Small intestine (tissue), 7 donors: Measurements from ENCODE around the gene ANKRD65. TPM values are rescaled to one million over a fixed set of nuclear protein-coding genes. Genes with fewer than 3 reads are reported as not detected.
A peak's percentile ranks its signal among the peaks of the same experiment; 100 is the strongest.

ENCODE experiments used
- DNase-seq, 2 donors: peaks; one replicate each; pipeline versions ENCODE4 v3.0.0 to v3.0.0-alpha.2; 2013
- FAIRE-seq: peaks from 2 replicates; lab custom pipeline; 2012; peaks lifted over from hg19 to GRCh38; lab: Jason Lieb, UNC
- H3K27ac ChIP-seq, 3 donors: one replicate each; pipeline ENCODE4 v1.5.1; 2013; ENCODE audit warnings: low read length in 2 of 3, mild to moderate bottlenecking in 2 of 3, control low read depth in 1 of 3, inconsistent platforms in 1 of 3, low read depth in 1 of 3, moderate library complexity in 1 of 3
- H3K27me3 ChIP-seq, 3 donors: one replicate each; pipeline ENCODE4 v1.6.1; 2013; ENCODE audit warnings: low read length in 3 of 3, inconsistent platforms in 1 of 3; ENCODE audit not compliant: control insufficient read depth in 3 of 3, insufficient read depth in 3 of 3
- H3K36me3 ChIP-seq, 3 donors: one replicate each; pipeline ENCODE4 v1.6.1; 2013; ENCODE audit warnings: low read length in 3 of 3, inconsistent platforms in 1 of 3, low read depth in 1 of 3, mild to moderate bottlenecking in 1 of 3, moderate library complexity in 1 of 3; ENCODE audit not compliant: control insufficient read depth in 3 of 3, insufficient read depth in 2 of 3
- H3K4me1 ChIP-seq, 3 donors: one replicate each; pipeline ENCODE4 v1.6.1; 2013; ENCODE audit warnings: low read length in 2 of 3, inconsistent platforms in 1 of 3, low read depth in 1 of 3, mild to moderate bottlenecking in 1 of 3, moderate library complexity in 1 of 3; ENCODE audit not compliant: control insufficient read depth in 3 of 3, insufficient read depth in 2 of 3
- H3K4me3 ChIP-seq, 3 donors: one replicate each; pipeline ENCODE4 v1.5.1; 2013; ENCODE audit warnings: low read length in 3 of 3, control low read depth in 1 of 3, inconsistent platforms in 1 of 3, low read depth in 1 of 3, mild to moderate bottlenecking in 1 of 3, moderate library complexity in 1 of 3
- H3K9me3 ChIP-seq, 2 donors: one replicate each; pipeline ENCODE4 v1.6.1; 2013; ENCODE audit warnings: low read depth in 1 of 2, low read length in 1 of 2; ENCODE audit not compliant: control insufficient read depth in 2 of 2, insufficient read depth in 1 of 2
- WGBS, 3 donors: extraction: QIAGEN DNeasy Blood & Tissue Kit; methylation state at CpG; one replicate each; pipeline ENCODE4 v1.1.7; 2013; 5-methylcytosine and 5-hydroxymethylcytosine counted together
- polyA plus RNA-seq, 4 donors: library from polyadenylated mRNA; stranded (reverse) in 3 of 4; unstranded in 1 of 4; fragments of 200-250 nt in 3 of 4; fragments of 120-200 nt in 1 of 4; gene quantifications; one replicate each; pipeline versions ENCODE4 v1.2.1 to v1.2.3, GENCODE V29; 2013
- donor health status: healthy with polysubstance abuse.
- donor health status: control.
- donor health status: control.
- donor health status: Bipolar disorder and iron deficiency.
- donor health status: healthy.

The ANKRD65 gene
- polyA plus RNA-seq, 4 donors, result 1.1 to 1.7 (median 1.5) TPM

- FAIRE-seq, result no peak
- DNase-seq, result no peak
- Histone ChIP-seq H3K4me1 (peaks cover 0 to 62% (median 2%) of the 10 kb centered on the region in 3 donors), H3K4me3 (peak overlapping the region in 1 of 3 donors; percentile 71), H3K9me3 (no peaks in the 10 kb centered on the region), H3K27me3 (no peaks in the 10 kb centered on the region), H3K36me3 (peaks cover 0 to 47% (median 0%) of the 10 kb centered on the region in 3 donors), H3K27ac (peak overlapping the region in 1 of 3 donors; percentile 62)
- WGBS, 3 donors, result 87 to 88% (median 87%) methylated on average over 42 to 45 of the region's 45 CpGs
These were observed 17.7 kb upstream of the ANKRD65 start for GRCh38 chr1:1438531-1439381.

DNA sequence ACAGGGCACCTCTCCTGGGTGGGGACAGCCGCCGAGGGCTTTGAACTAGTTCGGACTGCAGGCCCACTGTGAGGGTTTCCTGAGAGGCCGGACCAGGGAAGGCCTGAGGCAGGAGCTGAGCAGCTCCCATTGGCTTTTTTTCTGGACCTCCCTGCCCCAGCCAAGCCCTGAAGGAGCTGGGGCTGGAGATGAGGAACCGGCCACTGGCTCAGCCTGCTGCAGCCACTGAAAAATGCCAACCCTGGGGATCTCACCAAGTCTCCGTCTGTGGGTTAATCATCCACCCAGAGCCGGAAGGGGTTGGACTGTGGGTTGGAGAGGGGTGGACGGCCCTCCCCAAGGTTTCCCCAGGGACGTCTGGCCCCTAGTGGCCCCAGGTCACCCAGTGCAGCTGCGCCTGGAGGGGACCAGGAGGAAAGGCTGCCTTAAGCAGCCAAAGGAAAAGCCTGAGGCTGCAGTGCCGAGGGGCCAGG lies 16.9 kb upstream of the ANKRD65 start:
- peak; percentile 52 to 93 for DNase-seq
- Histone ChIP-seq H3K27me3 (no peaks in the 10 kb centered on the region), H3K4me3 (peak overlapping the region in 1 of 3 donors; percentile 71), H3K9me3 (no peaks in the 10 kb centered on the region), H3K36me3 (peaks cover 0 to 47% (median 0%) of the 10 kb centered on the region in 3 donors), H3K27ac (peak overlapping the region in 1 of 3 donors; percentile 62), H3K4me1 (peaks cover 0 to 70% (median 2%) of the 10 kb centered on the region in 3 donors)
- no peak for FAIRE-seq
- 20 to 57% (median 25%) methylated on average over 11 of the region's 11 CpGs for WGBS, 3 donors

DNA sequence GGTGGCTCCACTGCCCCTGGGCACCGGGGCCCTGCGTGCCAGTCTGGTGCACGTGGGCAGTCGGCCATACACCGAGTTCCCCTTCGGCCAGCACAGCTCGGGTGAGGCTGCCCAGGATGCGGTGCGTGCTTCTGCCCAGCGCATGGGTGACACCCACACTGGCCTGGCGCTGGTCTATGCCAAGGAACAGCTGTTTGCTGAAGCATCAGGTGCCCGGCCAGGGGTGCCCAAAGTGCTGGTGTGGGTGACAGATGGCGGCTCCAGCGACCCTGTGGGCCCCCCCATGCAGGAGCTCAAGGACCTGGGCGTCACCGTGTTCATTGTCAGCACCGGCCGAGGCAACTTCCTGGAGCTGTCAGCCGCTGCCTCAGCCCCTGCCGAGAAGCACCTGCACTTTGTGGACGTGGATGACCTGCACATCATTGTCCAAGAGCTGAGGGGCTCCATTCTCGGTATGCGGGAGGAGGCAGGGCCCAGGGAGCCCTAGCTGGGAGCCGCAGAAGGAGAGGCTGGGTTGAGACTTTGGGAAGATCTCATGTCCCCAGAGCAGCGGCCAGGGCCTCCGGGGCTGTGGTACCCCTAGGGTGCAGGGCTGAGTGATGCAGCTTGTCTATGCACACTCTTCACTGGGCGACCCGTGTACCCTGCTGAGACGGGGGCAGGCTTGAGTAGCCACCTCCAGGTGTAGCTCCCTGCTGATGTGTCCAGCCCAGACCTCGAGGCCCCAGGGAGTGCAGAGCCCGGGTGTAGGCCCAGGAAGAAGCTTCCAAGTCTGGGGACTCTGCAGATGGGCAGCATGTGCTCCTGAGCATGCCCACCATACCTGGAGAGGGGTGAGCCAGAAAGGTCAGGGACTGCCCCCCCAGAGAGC lies 16.2 kb upstream of the ANKRD65 start:
- H3K27ac ChIP-seq, result peak overlapping the region in 1 of 3 donors; percentile 62
- peaks cover 0 to 44% (median 0%) of the 10 kb centered on the region in 3 donors for H3K36me3 ChIP-seq
- no peaks in the 10 kb centered on the region for H3K27me3 ChIP-seq
- H3K4me1 ChIP-seq, result peaks cover 0 to 77% (median 5%) of the 10 kb centered on the region in 3 donors
- H3K9me3 ChIP-seq, result no peaks in the 10 kb centered on the region
- WGBS, 3 donors, result 83 to 86% (median 84%) methylated on average over 31 of the region's 31 CpGs
- H3K4me3 ChIP-seq, result peak overlapping the region in 1 of 3 donors; percentile 71
- peak in 1 of 2 donors; percentile 5 for DNase-seq
- FAIRE-seq, result no peak

DNA sequence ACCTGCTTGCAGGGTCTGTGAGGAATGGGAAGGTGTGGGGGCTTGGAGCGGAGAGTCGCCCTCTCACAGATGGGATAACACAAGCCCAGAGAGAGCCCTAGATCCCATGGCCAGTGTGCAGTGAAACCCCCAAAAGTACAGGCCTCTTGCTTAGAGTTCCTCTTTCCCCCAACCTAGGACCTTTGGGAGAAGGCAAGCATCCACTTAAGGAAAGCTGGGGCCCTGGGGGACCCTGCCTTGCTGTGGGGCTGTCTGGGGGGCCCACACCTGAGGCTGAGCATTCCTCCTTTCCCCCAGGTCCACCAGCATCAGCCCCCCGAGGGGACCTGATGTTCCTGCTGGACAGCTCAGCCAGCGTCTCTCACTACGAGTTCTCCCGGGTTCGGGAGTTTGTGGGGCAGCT lies 15.6 kb upstream of the ANKRD65 start:
- H3K36me3 ChIP-seq, result peaks cover 0 to 40% (median 0%) of the 10 kb centered on the region in 3 donors
- no peaks in the 10 kb centered on the region for H3K9me3 ChIP-seq
- FAIRE-seq (no peak), DNase-seq (peak in 1 of 2 donors; percentile 20)
- H3K4me3 ChIP-seq, result peak overlapping the region in 1 of 3 donors; percentile 71
- no peaks in the 10 kb centered on the region for H3K27me3 ChIP-seq
- H3K27ac ChIP-seq, result no peak overlapping the region
- peaks cover 0 to 81% (median 6%) of the 10 kb centered on the region in 3 donors for H3K4me1 ChIP-seq
- WGBS, 3 donors, result 83 to 91% (median 89%) methylated on average over 7 of the region's 7 CpGs

GRCh38 chr1:1435911-1436629 lies 15.0 kb upstream of the ANKRD65 start:
- FAIRE-seq (no peak), DNase-seq (peak in 1 of 2 donors; percentile 5)
- peak overlapping the region; percentile 46 to 71 (median 71) for H3K4me3 ChIP-seq
- H3K27me3 ChIP-seq, result no peaks in the 10 kb centered on the region
- no peaks in the 10 kb centered on the region for H3K9me3 ChIP-seq
- H3K4me1 ChIP-seq, result peaks cover 0 to 81% (median 6%) of the 10 kb centered on the region in 3 donors
- H3K27ac ChIP-seq, result peak overlapping the region in 1 of 3 donors; percentile 30
- peaks cover 0 to 34% (median 0%) of the 10 kb centered on the region in 3 donors for H3K36me3 ChIP-seq
- 15 to 19% (median 17%) methylated on average over 34 to 40 of the region's 40 CpGs for WGBS, 3 donors

DNA sequence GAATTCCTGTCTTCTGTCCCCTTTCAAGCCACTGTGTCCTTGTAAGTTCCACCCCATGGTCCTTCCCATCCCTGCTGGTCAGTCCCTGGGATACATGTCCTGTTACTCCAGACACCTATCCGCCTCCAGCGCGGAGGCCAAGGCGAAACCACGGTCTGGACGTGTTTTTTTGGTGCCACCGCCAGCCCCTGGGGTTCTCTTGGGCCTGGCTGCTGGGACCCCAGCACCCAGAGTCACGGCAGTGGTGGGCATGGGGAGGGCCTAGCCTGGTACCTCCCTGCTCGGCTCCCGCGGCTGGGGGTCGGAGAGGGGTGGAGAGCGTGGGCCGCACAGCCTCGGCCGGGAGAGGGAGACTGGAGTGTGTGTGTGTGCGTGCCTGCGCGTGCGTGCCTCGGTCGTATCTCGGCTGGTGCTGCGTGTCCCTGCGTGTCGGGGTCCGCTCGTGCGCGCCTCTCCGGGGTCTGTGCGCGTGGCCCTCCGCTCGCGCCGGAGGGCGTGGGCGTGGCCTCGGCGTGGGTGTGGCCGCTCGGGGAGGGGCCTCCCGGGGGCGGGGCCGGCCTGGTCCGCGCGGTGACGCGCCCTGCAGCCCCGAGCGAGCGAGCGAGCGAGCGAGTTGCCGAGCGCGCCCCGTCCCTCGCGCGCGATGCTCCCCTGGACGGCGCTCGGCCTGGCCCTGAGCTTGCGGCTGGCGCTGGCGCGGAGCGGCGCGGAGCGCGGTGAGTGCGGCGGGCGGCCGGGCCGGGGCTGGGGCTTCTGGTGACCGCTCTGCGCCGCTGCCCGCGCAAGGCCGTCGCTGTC lies 14.2 kb upstream of the ANKRD65 start, which contains the start of gene VWA1:
VWA1 (plus strand) TSS at position 585 of the 798 bp plus-strand sequence; CDS start at position 644, 59 bp downstream.
- FAIRE-seq (no peak), DNase-seq (peak; percentile 44 to 92)
- peak within 1 kb of the TSS; percentile 46 to 71 (median 71) for H3K4me3 ChIP-seq
- no peaks in the 10 kb centered on the region for H3K9me3 ChIP-seq
- peak within 1 kb of the TSS in 2 of 3 donors; percentile 91 to 96 for H3K27ac ChIP-seq
- H3K27me3 ChIP-seq, result no peaks in the 10 kb centered on the region
- H3K36me3 ChIP-seq, result peaks cover 0 to 29% (median 0%) of the 10 kb centered on the region in 3 donors
- WGBS, 3 donors, result 9 to 23% (median 10%) methylated on average over 35 to 89 of the region's 89 CpGs
- peaks cover 0 to 81% (median 6%) of the 10 kb centered on the region in 3 donors for H3K4me1 ChIP-seq

- Histone ChIP-seq H3K4me1 (peaks cover 0 to 84% (median 6%) of the 10 kb centered on the region in 3 donors), H3K9me3 (no peaks in the 10 kb centered on the region), H3K27me3 (no peaks in the 10 kb centered on the region), H3K36me3 (peaks cover 0 to 23% (median 0%) of the 10 kb centered on the region in 3 donors), H3K27ac (peak overlapping the region in 2 of 3 donors; percentile 91 to 96), H3K4me3 (no peak overlapping the region)
- 64 to 96% (median 74%) methylated on average over 4 of the region's 4 CpGs for WGBS, 3 donors
- DNase-seq (no peak), FAIRE-seq (no peak)
These were observed 13.7 kb upstream of the ANKRD65 start for GRCh38 chr1:1434824-1435105.
